Measurements from ENCODE around the gene TCOF1.

The TCOF1 gene

GRCh38 chr5:150338546-150338945, 19.0 kb upstream of the TCOF1 start:
- Mint-ChIP-seq H3K4me1 (peaks cover 25 to 34% of the 10 kb centered on the region in 2 donors), H3K27me3 (no peaks in the 10 kb centered on the region), H3K36me3 (no peaks in the 10 kb centered on the region), H3K27ac (no peak overlapping the region), H3K4me3 (no peak overlapping the region), H3K9me3 (no peaks in the 10 kb centered on the region)
- ATAC-seq (replicated peaks) (no peak), DNase-seq (no peak)

GRCh38 chr5:150339165-150339564, 18.3 kb upstream of the TCOF1 start:
- H3K27me3 Mint-ChIP-seq, result no peaks in the 10 kb centered on the region
- H3K4me3 Mint-ChIP-seq, result no peak overlapping the region
- H3K27ac Mint-ChIP-seq, result no peak overlapping the region
- no peaks in the 10 kb centered on the region for H3K36me3 Mint-ChIP-seq
- ATAC-seq (replicated peaks) (no peak), DNase-seq (no peak)
- H3K4me1 Mint-ChIP-seq, result peaks cover 25 to 34% of the 10 kb centered on the region in 2 donors
- H3K9me3 Mint-ChIP-seq, result no peaks in the 10 kb centered on the region

GRCh38 chr5:150339841-150340240, 17.7 kb upstream of the TCOF1 start:
- Mint-ChIP-seq H3K4me3 (no peak overlapping the region), H3K4me1 (peaks cover 25 to 39% of the 10 kb centered on the region in 2 donors), H3K27me3 (no peaks in the 10 kb centered on the region), H3K9me3 (no peaks in the 10 kb centered on the region), H3K27ac (no peak overlapping the region), H3K36me3 (no peaks in the 10 kb centered on the region)
- DNase-seq, result no peak
- no peak for ATAC-seq (replicated peaks)

GRCh38 chr5:150340614-150341255, 16.8 kb upstream of the TCOF1 start:
- H3K4me3 Mint-ChIP-seq, result no peak overlapping the region
- DNase-seq (peak; percentile 44), ATAC-seq (replicated peaks) (peak; percentile 94 to 97)
- peaks cover 25 to 39% of the 10 kb centered on the region in 2 donors for H3K4me1 Mint-ChIP-seq
- H3K27me3 Mint-ChIP-seq, result no peaks in the 10 kb centered on the region
- no peak overlapping the region for H3K27ac Mint-ChIP-seq
- no peaks in the 10 kb centered on the region for H3K36me3 Mint-ChIP-seq
- H3K9me3 Mint-ChIP-seq, result no peaks in the 10 kb centered on the region

DNA sequence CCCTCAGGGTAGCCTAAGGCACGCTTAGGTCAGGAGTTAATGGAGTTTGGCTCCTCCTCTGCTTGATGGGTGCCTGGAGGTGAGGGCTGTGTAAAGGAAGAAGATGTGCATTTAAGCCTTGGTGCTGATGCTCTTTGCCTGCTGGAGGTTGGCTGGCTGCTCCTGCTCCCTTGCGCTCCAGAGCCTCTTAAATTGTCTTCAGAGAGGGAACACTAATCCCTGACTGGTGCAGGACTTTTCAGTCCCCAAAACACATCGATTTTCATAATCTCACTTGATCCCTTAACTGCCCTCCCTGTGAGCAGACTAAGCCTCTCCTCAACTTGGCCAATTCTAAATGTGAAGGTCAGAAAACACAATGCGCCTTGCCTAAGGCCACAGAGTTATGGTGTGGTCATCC, 16.2 kb upstream of the TCOF1 start:
- H3K4me1 Mint-ChIP-seq, result peaks cover 25 to 40% of the 10 kb centered on the region in 2 donors
- no peaks in the 10 kb centered on the region for H3K9me3 Mint-ChIP-seq
- no peak overlapping the region for H3K4me3 Mint-ChIP-seq
- no peaks in the 10 kb centered on the region for H3K36me3 Mint-ChIP-seq
- ATAC-seq (replicated peaks), result peak; percentile 13 to 15
- DNase-seq, result no peak
- no peaks in the 10 kb centered on the region for H3K27me3 Mint-ChIP-seq
- H3K27ac Mint-ChIP-seq, result no peak overlapping the region

GRCh38 chr5:150341989-150342388, 15.5 kb upstream of the TCOF1 start:
- Mint-ChIP-seq H3K9me3 (no peaks in the 10 kb centered on the region), H3K27me3 (no peaks in the 10 kb centered on the region), H3K4me3 (no peak overlapping the region), H3K4me1 (peaks cover 29 to 47% of the 10 kb centered on the region in 2 donors), H3K27ac (no peak overlapping the region), H3K36me3 (no peaks in the 10 kb centered on the region)
- DNase-seq, result no peak
- ATAC-seq (replicated peaks), result no peak

DNA sequence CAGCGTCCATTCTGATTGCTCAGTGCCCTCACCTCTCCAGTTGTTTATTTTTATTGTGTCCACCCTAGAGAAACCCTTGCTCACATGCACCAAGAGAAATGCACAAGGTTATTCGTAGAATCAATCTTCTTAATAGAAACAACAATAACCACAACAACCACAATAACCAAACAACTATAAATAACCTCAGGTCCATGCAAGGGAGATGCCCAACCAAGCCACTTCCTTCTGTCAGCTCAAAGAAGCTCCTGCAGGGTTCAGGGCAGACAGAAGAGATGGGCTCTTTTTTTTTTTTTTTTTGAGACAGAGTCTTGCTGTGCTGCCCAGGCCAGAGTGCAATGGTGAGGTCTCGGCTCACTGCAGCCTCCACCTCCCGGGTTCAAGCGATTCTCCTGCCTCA, 14.9 kb upstream of the TCOF1 start:
- Mint-ChIP-seq H3K27me3 (no peaks in the 10 kb centered on the region), H3K9me3 (no peaks in the 10 kb centered on the region), H3K36me3 (no peaks in the 10 kb centered on the region), H3K4me1 (peaks cover 34 to 52% of the 10 kb centered on the region in 2 donors), H3K27ac (no peak overlapping the region), H3K4me3 (no peak overlapping the region)
- ATAC-seq (replicated peaks) (peak; percentile 21 to 22), DNase-seq (no peak)

DNA sequence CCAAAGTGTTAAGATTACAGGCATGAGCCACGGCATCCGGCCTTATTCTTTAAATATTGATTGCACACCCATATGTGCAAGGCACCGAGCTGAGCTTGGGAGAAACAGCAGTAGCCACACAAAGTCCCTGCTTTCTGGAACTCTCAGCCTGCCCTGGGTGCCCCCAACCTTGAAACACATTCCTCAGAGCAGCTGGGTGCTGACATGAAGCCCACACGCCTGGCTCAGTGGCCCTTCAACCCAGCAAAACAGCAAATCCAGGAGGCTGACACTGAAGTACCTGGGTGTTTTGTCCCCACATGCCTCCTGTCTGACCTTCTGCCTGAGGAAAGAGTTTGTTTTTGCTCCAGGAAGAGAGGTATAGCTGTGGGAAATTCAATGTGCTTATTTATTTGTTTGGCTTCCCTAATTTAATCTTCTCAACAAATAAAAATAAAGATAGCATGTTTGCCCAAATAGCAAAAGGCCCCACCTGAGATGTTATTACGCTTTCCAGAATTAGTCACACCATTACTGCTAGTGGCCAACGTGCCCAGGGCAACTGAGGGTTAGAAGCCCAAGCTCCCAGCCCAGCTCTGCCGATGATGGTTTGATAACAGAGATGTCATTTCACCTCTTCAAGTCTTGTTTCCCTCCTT, 13.4 kb upstream of the TCOF1 start:
- H3K9me3 Mint-ChIP-seq, result no peaks in the 10 kb centered on the region
- no peak overlapping the region for H3K4me3 Mint-ChIP-seq
- H3K36me3 Mint-ChIP-seq, result no peaks in the 10 kb centered on the region
- H3K27me3 Mint-ChIP-seq, result no peaks in the 10 kb centered on the region
- no peak for ATAC-seq (replicated peaks)
- no peak overlapping the region for H3K27ac Mint-ChIP-seq
- peaks cover 34 to 49% of the 10 kb centered on the region in 2 donors for H3K4me1 Mint-ChIP-seq
- DNase-seq, result no peak

GRCh38 chr5:150345716-150346115, 11.8 kb upstream of the TCOF1 start:
- Mint-ChIP-seq H3K27ac (no peak overlapping the region), H3K9me3 (no peaks in the 10 kb centered on the region), H3K36me3 (no peaks in the 10 kb centered on the region), H3K4me1 (peaks cover 27 to 39% of the 10 kb centered on the region in 2 donors), H3K27me3 (no peaks in the 10 kb centered on the region), H3K4me3 (no peak overlapping the region)
- no peak for ATAC-seq (replicated peaks)
- DNase-seq, result no peak

- H3K9me3 Mint-ChIP-seq, result no peaks in the 10 kb centered on the region
- no peaks in the 10 kb centered on the region for H3K27me3 Mint-ChIP-seq
- H3K4me3 Mint-ChIP-seq, result no peak overlapping the region
- no peaks in the 10 kb centered on the region for H3K36me3 Mint-ChIP-seq
- DNase-seq (no peak), ATAC-seq (replicated peaks) (peak; percentile 21 to 28)
- peaks cover 25 to 35% of the 10 kb centered on the region in 2 donors for H3K4me1 Mint-ChIP-seq
- no peak overlapping the region for H3K27ac Mint-ChIP-seq
Measured at GRCh38 chr5:150346592-150346991, 10.9 kb upstream of the TCOF1 start.

DNA sequence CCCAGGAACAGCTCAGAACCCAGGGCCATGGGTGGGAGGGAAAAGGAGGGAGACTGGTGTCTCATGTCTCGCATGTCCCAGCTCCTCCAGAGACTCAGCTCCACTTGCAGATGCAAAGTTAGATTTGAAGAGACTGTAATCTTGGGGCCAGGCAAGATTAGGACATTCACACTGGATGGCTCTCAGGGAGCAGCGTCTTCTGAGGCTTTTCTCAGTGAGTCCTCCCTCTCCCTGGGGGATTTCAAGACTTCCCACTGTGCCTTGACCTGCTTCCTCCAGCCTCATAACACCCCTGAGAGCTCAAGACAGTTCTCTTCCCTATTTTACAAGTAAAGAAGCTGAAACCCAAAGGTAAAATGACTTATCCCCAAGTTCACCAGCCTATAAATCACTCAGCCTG, 10.5 kb upstream of the TCOF1 start:
- Mint-ChIP-seq H3K36me3 (no peaks in the 10 kb centered on the region), H3K27me3 (no peaks in the 10 kb centered on the region), H3K27ac (peak overlapping the region; percentile 73), H3K9me3 (no peaks in the 10 kb centered on the region), H3K4me3 (no peak overlapping the region), H3K4me1 (peaks cover 24 to 37% of the 10 kb centered on the region in 2 donors)
- ATAC-seq (replicated peaks) (no peak), DNase-seq (no peak)

GRCh38 chr5:150347451-150347850, 10.0 kb upstream of the TCOF1 start:
- Mint-ChIP-seq H3K4me1 (peaks cover 23 to 36% of the 10 kb centered on the region in 2 donors), H3K36me3 (no peaks in the 10 kb centered on the region), H3K4me3 (no peak overlapping the region), H3K27me3 (no peaks in the 10 kb centered on the region), H3K27ac (no peak overlapping the region), H3K9me3 (no peaks in the 10 kb centered on the region)
- no peak for ATAC-seq (replicated peaks)
- DNase-seq, result no peak

- Mint-ChIP-seq H3K4me3 (no peak overlapping the region), H3K9me3 (no peaks in the 10 kb centered on the region), H3K27ac (no peak overlapping the region), H3K27me3 (no peaks in the 10 kb centered on the region), H3K4me1 (peaks cover 23 to 29% of the 10 kb centered on the region in 2 donors), H3K36me3 (no peaks in the 10 kb centered on the region)
- ATAC-seq (replicated peaks) (no peak), DNase-seq (no peak)
Measured at GRCh38 chr5:150349681-150350275, 7.7 kb upstream of the TCOF1 start.

GRCh38 chr5:150350524-150351344, 6.8 kb upstream of the TCOF1 start:
- Mint-ChIP-seq H3K9me3 (no peaks in the 10 kb centered on the region), H3K4me3 (no peak overlapping the region)
- DNase-seq, result peak; percentile 57

More at GRCh38 chr5:150350524-150351344, 6.8 kb upstream of the TCOF1 start:
- no peak overlapping the region for H3K27ac Mint-ChIP-seq
- no peaks in the 10 kb centered on the region for H3K36me3 Mint-ChIP-seq
- peak; percentile 95 to 96 for ATAC-seq (replicated peaks)
- H3K4me1 Mint-ChIP-seq, result peaks cover 23 to 29% of the 10 kb centered on the region in 2 donors
- H3K27me3 Mint-ChIP-seq, result no peaks in the 10 kb centered on the region
